RKO (cell line): ENCODE results near the gene USF1.
"Not testable (repeated sequence)": the region's sequence is repeated elsewhere in the genome, so short reads cannot be mapped to it uniquely, and the experiment has no call there.

Experiments
- DNase-seq: peaks from one replicate; pipeline ENCODE4 v3.0.0-alpha.2; 2016; ENCODE audit warnings: low spot score

USF1 gene

DNA sequence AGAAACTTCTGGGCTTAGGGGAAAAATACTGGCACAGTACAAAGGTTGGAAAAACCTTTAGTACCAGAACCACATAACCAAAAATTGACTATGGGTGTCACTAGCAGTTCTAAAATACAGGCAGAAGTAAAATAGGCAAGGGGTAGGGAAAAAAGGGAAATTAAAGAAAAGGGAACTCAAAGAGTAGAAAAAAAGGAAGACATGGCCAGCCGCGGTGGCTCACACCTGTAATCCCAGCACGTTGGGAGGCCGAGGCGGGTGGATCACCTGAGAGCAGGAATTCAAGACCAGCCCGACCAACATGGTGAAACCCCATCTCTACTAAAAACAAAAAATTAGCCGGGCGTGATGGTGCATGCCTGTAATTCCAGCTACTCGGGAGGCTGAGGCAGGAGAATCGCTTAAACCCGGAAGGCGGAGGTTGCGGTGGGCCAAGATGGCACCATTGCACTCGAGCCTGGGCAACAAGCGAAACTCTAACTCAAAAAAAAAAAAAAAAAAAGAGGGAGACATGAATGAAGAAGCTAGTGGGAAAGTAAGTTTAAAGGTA lies 26.6 kb downstream of the USF1 start:
- not testable (repeated sequence) for DNase-seq

DNA sequence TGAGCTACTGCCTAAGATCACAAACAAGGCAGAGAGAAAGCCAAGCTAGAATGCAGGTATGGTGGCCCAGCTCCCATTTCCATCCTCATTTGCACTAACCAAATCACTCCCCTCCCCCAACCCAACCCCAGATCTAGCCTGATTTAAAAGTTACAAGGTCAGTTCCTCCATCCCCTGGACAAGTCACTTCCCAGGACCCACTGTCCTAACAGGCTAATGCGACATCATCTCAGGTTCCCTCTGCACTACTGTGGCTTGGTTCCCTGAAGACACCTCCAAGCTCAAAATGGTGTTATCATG lies 27.2 kb downstream of the USF1 start:
- DNase-seq = no peak

- DNase-seq = no peak
Observed at GRCh38 chr1:161017756-161018630, 27.8 kb downstream of the USF1 start.

DNA sequence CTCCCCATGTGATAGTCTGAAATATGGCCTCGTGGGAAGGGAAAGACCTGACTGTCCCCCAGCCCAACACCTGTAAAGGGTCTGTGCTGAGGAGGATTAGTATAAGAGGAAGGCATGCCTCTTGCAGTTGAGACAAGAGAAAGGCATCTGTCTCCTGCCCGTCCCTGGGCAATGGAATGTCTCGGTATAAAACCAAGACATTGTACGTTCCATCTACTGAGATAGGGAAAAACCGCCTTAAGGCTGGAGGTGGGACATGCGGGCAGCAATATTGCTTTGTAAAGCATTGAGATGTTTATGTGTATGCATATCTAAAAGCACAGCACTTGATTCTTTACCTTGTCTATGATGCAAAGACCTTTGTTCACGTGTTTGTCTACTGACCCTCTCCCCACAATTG lies 28.6 kb downstream of the USF1 start:
- DNase-seq = not testable (repeated sequence)

GRCh38 chr1:161016683-161017082 lies 29.1 kb downstream of the USF1 start:
- DNase-seq = not testable (repeated sequence)

DNA sequence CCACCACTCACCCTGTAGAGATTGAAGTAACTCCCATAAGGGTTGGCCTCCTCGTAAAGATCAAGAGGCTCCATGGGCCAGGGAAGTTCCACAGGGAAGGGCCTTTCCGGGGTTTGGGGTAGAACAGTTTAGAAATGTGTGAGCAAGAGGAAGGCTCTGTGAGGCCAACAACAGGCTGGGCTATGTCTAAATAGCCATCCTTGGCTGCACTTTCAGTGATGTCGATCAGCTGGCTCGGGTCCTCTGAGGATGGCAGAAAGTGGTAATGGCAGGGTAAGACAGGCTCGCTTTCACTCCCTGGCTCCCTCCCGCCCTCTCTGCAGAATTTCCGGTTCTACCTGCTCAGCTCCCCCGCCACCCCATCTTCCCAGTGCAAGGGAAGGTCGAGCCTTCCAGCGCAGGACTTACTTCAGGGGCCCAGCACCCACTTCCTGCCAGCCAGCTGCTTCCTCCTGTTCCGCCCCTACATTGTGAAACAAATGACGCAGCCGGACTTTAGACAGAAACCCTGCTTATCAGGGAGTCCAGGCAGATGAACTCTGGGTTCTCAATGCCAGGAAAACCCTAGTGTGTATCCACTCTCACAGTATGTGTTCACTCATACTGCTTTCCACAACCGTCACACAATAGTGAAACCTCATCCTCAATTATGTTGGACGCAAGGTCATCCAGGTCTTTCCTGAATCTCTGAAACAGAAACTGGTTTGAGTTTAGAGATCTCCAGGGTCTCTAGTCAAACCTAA lies 32.1 kb downstream of the USF1 start:
- no peak for DNase-seq

DNA sequence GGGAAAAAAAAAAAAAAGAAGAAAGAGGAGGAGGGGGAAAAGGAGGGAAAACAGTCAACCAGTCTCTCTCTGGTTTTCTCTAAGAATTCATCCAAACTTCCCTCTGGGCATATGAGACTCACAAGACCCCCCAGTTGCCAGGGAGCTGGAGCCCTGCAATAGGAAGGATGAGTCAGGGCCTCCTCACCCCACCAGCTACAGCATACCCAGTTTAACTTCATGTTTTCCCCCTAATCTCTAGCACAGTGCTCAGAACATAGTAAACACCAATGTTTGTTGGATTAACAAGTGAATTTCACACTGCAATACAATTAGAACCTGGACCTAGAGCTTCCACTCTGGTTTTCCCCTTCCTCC lies 32.7 kb downstream of the USF1 start:
- DNase-seq = no peak

DNA sequence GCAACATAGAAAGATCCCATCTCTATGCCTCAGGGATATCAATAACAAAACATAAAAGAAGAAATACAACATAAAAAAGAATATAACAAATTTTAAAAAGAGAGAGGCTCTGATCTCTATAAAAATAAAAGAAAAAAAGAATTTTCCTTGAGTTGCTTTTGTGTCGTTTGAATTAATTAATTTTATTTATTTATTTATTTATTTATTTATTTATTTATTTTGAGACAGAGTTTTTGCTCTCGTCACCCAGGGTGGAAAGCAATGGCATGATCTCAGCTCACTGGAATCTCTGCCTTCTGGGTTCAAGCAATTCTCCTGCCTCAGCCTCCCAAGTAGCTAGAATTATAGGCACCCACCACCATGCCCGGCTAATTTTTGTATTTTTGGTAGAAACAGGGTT lies 33.4 kb downstream of the USF1 start:
- DNase-seq = no peak

GRCh38 chr1:161009602-161010211 lies 36.1 kb downstream of the USF1 start:
- no peak for DNase-seq

- no peak for DNase-seq
Observed at GRCh38 chr1:161008869-161009510, 36.8 kb downstream of the USF1 start.

GRCh38 chr1:161007369-161007768 lies 38.4 kb downstream of the USF1 start:
- DNase-seq = no peak

DNA sequence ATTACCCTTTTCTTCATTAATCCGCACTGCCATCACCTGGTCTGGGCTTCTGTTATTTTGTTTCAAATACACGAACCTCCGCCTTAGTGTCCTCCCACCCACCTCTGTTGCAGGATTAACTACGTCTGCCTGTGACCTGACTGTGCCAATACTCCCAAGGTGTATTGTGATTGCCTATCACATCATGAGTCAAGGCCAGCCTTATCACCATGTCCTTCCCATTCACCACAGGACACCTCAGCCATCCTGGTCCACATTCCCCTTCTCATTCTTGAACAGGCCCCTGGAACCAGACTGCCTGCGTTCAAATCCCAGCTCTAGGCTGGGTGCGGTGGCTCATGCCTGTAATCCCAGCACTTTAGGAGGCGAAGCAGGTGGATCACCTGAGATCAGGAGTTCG lies 39.2 kb downstream of the USF1 start:
- DNase-seq = no peak

GRCh38 chr1:161001525-161001924 lies 44.3 kb downstream of the USF1 start:
- DNase-seq = no peak

DNA sequence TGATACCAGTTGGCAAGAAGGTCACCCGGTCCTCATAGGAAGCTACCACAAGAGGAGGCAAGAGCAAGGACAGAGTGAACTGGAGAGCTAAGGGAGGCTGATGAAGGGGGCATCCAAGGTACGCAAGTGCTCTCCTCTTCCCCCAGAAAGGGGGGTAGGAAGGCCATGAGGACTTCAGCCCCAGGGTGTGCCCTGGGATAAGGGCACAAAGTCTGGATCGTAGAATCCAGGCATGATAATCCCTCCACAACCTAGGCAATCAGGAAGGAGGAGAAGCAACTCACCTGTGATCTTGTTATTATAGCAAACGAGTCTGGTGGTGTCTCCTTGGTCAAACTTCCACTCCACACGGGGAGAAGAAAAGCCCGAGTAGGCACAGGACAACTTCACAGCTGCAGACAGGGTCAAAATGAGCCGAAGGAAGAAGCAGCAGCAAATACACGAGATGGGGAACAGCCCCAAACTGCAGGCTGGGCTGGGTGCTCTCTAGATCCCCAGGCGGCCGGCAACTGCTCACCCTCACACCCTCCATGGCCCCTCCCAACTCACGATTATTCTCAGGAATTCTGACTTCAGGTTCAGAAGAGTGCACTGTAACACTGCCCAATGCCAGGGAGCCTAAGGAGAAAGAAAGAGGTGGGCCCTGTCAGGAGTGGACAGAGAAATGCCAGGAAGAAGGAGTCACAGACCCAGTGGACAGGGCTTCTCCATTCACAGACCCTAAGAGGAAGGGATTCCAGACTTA lies 44.9 kb downstream of the USF1 start:
- no peak for DNase-seq

DNA sequence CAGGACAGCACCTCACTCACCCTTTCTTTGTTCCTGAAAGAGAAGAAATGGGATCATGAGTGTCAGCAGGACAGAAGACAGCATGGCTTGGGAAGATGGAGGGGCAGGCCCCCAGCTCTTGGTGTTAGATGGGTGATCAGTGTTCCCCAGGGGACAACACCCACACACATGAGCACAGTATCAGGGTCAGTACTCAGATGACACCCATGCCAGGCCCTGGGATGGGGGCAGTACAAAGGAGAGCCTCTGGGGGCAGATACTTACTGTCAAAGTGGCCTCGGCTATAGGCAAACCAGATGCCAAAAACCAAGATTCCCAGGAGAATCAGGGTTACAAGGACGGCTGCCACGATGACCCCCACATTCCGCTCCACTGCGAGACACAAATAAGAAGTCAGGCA lies 46.4 kb downstream of the USF1 start:
- DNase-seq = no peak

DNA sequence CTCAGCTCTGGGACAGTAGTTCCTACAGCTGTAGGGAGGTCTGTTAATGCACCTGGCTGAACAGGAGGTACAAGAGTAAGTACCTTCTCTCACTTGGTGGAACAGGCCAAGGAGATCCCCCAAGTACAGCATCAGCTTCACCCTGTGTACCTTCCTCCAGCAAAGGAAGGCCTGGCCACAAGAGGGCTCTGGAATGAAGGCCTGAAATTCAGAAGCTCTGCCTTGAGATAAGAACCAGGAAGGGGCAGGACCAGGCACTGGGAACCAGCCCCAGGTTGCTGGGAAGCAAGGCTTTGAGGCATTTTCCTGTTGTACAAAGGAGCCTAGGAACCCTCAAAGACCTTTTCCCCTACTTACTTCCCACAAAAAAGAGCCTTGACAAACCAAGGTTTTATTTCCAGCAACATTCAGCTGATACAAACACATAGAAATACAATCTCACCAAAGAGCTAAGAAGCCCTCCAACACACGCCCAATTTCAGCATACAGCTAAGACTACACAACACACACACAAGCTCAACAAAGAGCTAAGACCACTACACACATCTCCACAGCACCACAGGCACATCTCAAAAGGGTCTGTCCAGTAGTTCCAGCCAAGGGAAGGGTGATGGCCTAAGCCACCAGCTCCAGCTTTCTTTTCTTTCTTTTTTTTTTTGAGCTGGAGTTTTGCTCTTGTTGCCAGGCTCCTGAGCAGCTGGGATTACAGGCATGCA lies 48.3 kb downstream of the USF1 start:
- DNase-seq = peak; percentile 65

DNA sequence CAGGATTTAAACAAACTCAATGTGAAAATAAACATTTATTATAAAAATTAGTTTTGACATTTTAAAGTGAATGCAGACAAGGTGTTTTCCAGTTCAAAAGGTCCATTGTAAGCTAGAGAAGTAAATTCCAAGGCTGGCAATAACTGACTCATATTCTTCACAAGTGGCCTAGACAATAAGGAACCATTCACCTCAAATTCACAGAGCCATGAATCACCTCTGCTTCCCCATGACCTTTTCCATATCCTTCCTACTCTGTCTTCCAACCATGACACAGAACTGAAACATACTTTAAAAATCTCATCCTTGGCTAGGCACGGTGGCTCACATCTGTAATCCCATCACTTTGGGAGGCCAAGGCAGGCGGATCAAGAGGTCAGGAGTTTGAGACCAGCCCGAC lies 49.6 kb downstream of the USF1 start:
- DNase-seq = peak; percentile 81

DNA sequence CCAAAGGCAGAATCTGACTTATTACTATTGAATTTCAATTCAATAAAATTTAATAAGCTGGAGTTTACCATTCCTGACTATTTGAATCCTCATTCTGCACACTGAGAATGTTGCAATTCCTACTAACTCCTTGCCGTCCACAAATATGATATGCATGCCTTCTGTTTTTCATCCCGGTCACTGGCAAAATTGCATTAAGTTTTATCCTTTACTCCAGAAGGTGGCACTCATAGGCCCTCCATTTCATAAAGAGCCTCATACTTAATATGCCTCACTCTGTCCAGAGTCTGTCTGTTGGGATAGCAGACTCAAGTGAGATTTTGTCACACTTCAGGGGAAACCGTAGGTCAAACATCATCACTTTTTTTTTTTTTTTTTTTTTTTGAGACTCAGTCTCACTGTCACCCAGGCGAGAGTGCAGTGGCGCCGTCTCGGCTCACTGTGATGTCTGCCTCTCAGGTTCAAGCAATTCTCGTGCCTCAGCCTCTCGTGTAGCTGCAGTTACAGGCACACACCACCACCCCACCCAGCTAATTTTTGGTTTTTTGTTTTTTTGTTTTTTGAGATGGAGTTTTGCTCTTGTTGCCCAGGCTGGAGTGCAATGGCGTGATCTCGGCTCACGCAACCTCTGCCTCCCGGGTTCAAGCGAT lies 52.1 kb downstream of the USF1 start:
- peak; percentile 57 for DNase-seq

GRCh38 chr1:160992036-160992435 lies 53.7 kb downstream of the USF1 start:
- DNase-seq = not testable (repeated sequence)
